Activated CD8-positive, alpha-beta T cell treated with anti-CD3 and anti-CD28 coated beads for 36 hours (primary cell): ENCODE measurements around the gene COL18A1. TPM values are rescaled to one million over a fixed set of nuclear protein-coding genes. Genes with fewer than 3 reads are reported as not detected.

Experiments
- ATAC-seq: fragments of 200-7000 bp; cut with Tn5 transposase; one replicate; pipeline ENCODE4 v1.10.0; 2021; ENCODE audit warnings: mild to moderate bottlenecking, moderate library complexity
- CTCF ChIA-PET: fragments of 350-600 bp; sonication (Branson Sonifier 250); formaldehyde crosslinking; loops from one replicate; lab custom pipeline; 2021; ENCODE audit warnings: antibody characterized with exemption; lab: Charles Lee
- POLR2A ChIA-PET: fragments of 350-600 bp; sonication (Branson Sonifier 250); formaldehyde crosslinking; loops from one replicate; lab custom pipeline; 2021; ENCODE audit warnings: antibody characterized with exemption; lab: Charles Lee
- DNase-seq: peaks from one replicate; pipeline ENCODE4 v3.0.0-alpha.2; 2020
- H3K27ac Mint-ChIP-seq: one replicate; pipeline ENCODE4 v1.8.0; 2021; ENCODE audit warnings: mild to moderate bottlenecking, mixed read lengths
- H3K27me3 Mint-ChIP-seq: one replicate; pipeline ENCODE4 v1.8.0; 2021; ENCODE audit warnings: mixed read lengths
- H3K36me3 Mint-ChIP-seq: one replicate; pipeline ENCODE4 v1.8.0; 2021; ENCODE audit warnings: low read depth, mixed read lengths
- H3K4me1 Mint-ChIP-seq: one replicate; pipeline ENCODE4 v1.8.0; 2021; ENCODE audit warnings: low read depth, mixed read lengths
- H3K4me3 Mint-ChIP-seq: one replicate; pipeline ENCODE4 v1.8.0; 2021; ENCODE audit warnings: mild to moderate bottlenecking, moderate library complexity, mixed read lengths
- H3K9me3 Mint-ChIP-seq: one replicate; pipeline ENCODE4 v1.8.0; 2021; ENCODE audit warnings: mixed read lengths
- intact Hi-C: fragments of 100-400 bp; cut with micrococcal nuclease; formaldehyde crosslinking; loops from one replicate; pipeline ENCODE4 v1.10.0; 2022
- total RNA-seq, 2 experiments: library from RNA; stranded (reverse); gene quantifications; one replicate each; pipeline ENCODE4 v1.2.3, GENCODE V29; 2021
- TF ChIP-seq, protein P1 (sequence below): fragments of 200-600 bp; IDR thresholded peaks from one replicate; pipeline ENCODE4 v1.8.0; 2022; ENCODE audit warnings: antibody characterized with exemption, mild to moderate bottlenecking

COL18A1 gene
- total RNA-seq, 2 experiments from 2014 or later, result 9.4 to 9.7 TPM

DNA sequence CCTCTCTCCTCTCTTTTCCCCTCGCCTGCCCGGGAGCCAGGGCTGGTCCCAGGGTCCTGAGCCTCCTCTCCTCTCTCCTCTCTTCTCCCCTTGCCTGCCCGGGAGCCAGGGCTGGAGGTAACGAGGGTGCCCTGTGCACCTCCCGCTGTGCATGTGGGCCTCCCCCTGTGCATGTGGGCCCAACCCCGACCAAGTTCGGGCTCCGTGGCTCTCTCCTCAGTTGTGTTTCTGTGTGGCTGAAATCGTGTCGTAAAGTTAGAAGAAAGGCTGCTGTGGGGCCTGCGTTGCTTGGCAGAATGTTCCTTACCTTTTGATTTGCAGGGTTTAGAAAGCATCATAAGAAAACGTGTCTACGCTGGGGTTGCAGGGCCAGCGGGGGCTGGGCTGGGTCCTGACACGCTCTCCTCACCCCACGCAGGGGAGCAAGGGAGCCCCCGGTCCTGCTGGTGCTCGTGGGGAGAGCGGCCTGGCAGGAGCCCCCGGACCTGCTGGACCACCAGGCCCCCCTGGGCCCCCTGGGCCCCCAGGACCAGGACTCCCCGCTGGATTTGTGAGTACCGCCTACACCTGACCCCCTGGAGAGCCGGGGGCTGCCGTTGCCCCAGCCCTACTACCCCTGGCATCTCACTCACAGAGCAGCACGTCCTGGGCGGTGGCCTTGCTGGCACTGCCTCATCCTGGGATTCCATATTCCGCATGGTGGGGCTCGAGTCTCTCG is 81.6 kb downstream of the COL18A1 start:
- peaks cover 7% of the 10 kb centered on the region for H3K4me1 Mint-ChIP-seq
- intact Hi-C loops, result no loop called here

DNA sequence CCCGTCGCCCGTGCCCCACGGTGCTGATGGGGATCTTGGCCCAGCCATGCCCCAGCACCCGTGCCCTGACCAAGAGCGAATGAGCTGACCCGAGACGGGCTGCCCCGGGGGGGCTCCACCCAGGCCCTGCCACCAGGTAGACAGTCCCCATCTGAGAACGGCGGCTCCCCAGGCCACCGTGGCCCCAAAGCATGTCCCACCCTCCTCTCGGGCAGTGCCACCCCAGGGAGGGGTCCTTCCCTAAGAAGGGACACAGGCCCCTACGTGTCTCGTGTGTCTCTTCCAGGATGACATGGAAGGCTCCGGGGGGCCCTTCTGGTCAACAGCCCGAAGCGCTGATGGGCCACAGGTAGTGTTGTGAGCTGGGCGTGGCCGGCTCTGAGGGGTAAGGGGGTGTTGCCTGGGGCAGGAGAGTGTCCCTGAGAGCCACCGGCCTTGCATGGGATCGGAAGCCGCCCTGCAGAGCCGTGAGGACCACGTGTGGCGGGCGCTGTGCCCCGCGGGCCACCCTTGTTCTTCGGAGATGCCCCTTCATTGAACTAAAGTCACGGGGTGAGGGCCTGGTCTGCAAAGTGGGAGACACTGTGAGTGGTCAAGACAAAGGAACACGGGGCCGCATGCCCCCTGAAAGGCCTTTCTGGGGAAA is 82.3 kb downstream of the COL18A1 start:
- DNase-seq (no peak), ATAC-seq (no peak)
- Mint-ChIP-seq H3K9me3 (no peaks in the 10 kb centered on the region), H3K4me3 (no peak overlapping the region), H3K4me1 (peaks cover 6% of the 10 kb centered on the region), H3K27ac (no peak overlapping the region), H3K36me3 (no peaks in the 10 kb centered on the region), H3K27me3 (no peaks in the 10 kb centered on the region)
- POLR2A ChIA-PET, result no interaction called here
- CTCF ChIA-PET, result no interaction called here
- TF ChIP-seq, protein P1, sequence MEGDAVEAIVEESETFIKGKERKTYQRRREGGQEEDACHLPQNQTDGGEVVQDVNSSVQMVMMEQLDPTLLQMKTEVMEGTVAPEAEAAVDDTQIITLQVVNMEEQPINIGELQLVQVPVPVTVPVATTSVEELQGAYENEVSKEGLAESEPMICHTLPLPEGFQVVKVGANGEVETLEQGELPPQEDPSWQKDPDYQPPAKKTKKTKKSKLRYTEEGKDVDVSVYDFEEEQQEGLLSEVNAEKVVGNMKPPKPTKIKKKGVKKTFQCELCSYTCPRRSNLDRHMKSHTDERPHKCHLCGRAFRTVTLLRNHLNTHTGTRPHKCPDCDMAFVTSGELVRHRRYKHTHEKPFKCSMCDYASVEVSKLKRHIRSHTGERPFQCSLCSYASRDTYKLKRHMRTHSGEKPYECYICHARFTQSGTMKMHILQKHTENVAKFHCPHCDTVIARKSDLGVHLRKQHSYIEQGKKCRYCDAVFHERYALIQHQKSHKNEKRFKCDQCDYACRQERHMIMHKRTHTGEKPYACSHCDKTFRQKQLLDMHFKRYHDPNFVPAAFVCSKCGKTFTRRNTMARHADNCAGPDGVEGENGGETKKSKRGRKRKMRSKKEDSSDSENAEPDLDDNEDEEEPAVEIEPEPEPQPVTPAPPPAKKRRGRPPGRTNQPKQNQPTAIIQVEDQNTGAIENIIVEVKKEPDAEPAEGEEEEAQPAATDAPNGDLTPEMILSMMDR, result no peak
- intact Hi-C loops, result no loop called here

More for the DNA sequence above, 81.6 kb downstream of the COL18A1 start:
- ChIA-PET POLR2A (no interaction called here), CTCF (no interaction called here)
- Mint-ChIP-seq H3K9me3 (no peaks in the 10 kb centered on the region), H3K36me3 (no peaks in the 10 kb centered on the region), H3K4me3 (no peak overlapping the region), H3K27ac (no peak overlapping the region), H3K27me3 (no peaks in the 10 kb centered on the region)
- TF ChIP-seq, protein P1, result no peak
- DNase-seq (no peak), ATAC-seq (no peak)

DNA sequence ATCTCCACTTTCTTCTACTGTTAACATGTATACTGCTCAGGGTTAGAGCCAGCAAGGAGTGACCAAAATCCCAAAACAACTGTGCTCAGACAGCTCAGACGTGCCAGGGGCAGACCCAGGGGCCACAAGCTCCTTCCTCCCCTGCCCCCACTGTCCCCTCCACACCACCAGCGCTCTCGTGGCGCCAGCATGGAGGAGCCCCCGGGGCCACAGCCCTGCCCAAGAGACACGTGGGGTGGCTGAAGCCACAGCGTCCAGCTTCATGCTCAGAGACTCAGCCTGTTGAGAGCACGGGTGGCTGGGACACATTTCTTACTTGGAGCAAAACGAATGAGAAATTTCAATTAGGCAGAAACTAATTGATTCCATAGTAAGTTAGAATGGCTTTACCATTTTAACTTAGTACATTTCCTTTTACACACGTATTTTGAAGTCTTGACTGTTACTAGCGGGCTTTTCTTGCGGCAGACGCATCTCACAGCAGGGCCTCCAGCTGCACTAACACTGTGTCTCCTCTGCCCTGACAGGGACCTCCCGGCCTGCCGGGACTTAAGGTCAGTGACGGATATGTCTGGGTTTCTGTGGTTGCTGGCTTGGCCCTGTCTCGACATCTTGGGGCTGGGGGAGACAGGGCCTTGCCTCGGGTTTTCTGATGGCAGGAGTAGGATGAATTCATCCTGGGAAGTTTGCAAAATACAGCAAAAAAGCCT is 83.1 kb downstream of the COL18A1 start:
- TF ChIP-seq, protein P1, result no peak
- Mint-ChIP-seq H3K36me3 (no peaks in the 10 kb centered on the region), H3K4me1 (peaks cover 4% of the 10 kb centered on the region), H3K27me3 (no peaks in the 10 kb centered on the region), H3K27ac (no peak overlapping the region), H3K9me3 (no peaks in the 10 kb centered on the region), H3K4me3 (no peak overlapping the region)
- ChIA-PET POLR2A (interaction anchor here (1.2 kb wide), 1 partner anchor 8 kb away, joined by 4 read pairs; no protein-coding TSS in a partner anchor), CTCF (no interaction called here)
- DNase-seq (no peak), ATAC-seq (no peak)
- intact Hi-C loops, result no loop called here

DNA sequence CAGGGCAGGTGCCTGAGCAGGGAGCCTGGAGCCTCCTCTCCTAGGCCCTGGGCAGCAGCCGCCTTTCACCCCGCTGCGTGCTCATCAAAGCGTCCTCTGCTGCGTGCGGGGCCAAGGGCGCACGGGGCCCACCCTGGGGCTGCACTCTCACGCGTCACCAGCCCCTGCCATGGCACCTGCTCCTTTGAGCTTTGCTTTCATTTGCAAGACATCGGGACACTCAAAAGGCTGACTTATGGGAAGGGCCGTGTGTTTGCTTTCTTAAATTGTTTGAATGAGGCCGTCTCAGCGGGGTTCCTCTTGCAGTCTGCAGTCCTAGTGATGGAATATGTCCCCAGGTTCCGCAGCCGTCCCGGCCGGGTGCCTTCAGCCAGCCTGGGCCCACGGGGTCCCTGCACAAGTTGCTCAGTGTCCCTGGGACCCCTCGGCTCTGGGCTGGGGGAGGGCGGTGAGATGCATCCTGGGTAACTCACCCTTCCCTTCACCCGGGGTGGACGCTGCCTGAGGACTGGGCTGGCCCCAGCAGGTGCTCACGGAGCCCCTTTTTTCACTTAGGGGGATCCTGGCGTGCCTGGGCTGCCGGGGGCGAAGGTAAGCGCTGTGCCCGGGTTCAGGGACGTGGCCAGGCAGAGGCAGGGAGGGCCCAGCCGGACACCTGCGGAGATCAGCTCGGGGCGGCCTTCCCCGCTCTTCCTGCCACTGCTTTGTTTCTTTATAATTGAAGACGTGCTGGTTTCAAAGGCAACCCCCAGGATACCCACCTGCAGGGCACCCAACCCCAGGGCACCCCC is 84.2 kb downstream of the COL18A1 start:
- TF ChIP-seq, protein P1, result no peak
- POLR2A ChIA-PET, result interaction anchor here (1.2 kb wide), 1 partner anchor 9 kb away, joined by 4 read pairs; no protein-coding TSS in a partner anchor
- CTCF ChIA-PET, result no interaction called here
- no peak for ATAC-seq
- H3K36me3 Mint-ChIP-seq, result no peaks in the 10 kb centered on the region
- H3K4me1 Mint-ChIP-seq, result no peaks in the 10 kb centered on the region
- no peak overlapping the region for H3K4me3 Mint-ChIP-seq
- no peak for DNase-seq
- no peak overlapping the region for H3K27ac Mint-ChIP-seq
- H3K9me3 Mint-ChIP-seq, result no peaks in the 10 kb centered on the region
- no peaks in the 10 kb centered on the region for H3K27me3 Mint-ChIP-seq
- intact Hi-C loops, result no loop called here
